K562 (cell line): ENCODE data around the gene APPBP2. TPM values are rescaled to one million over a fixed set of nuclear protein-coding genes. Genes with fewer than 3 reads are reported as not detected.

Experiments used
- ATAC-seq: fragments of 200-7000 bp; cut with Tn5 transposase; 3 replicates; pipeline ENCODE4 v1.9.1; 2020; ENCODE audit warnings: moderate library complexity
- BruUV-seq: library from RNA; stranded (reverse); fragments of 400-500 nt; replicated peaks from 2 replicates; lab custom pipeline; 2021; lab: Mats Ljungman, UMichigan
- CTCF ChIA-PET: fragments of 300-600 bp; formaldehyde crosslinking; extraction: SDS; loops from one replicate; lab custom pipeline; 2021; ENCODE audit warnings: low intra/inter-chr PET ratio; lab: Yijun Ruan, JAX
- POLR2A ChIA-PET: fragments of 300-600, 350-650 bp; sonication (Branson Sonifier 250); formaldehyde crosslinking; extraction: SDS; loops from one replicate; lab custom pipeline; 2021; ENCODE audit warnings: antibody characterized with exemption, inconsistent platforms; lab: Yijun Ruan, JAX
- DNase-seq, 4 experiments: peaks; one replicate each; pipeline versions ENCODE4 v3.0.0 to v3.0.0-alpha.2; 2011 to 2018; ENCODE audit warnings: low spot score in 3 of 4, mixed read lengths in 3 of 4; ENCODE audit errors: extremely low read depth in 1 of 4
- FAIRE-seq: peaks from 2 replicates; lab custom pipeline; 2011; peaks lifted over from hg19 to GRCh38; lab: Jason Lieb, UNC
- H2AFZ ChIP-seq: 2 replicates; pipeline ENCODE4 v1.6.0; 2011; ENCODE audit warnings: low read depth, low read length, control low read depth, inconsistent platforms
- H3K27ac ChIP-seq: fragments of 200-600 bp; 3 replicates; pipeline ENCODE4 v1.8.0; 2011; ENCODE audit warnings: low read depth, mild to moderate bottlenecking, control low read depth, inconsistent platforms, low read length, moderate library complexity, mixed read lengths; ENCODE audit errors: extremely low read depth
- H3K27me3 ChIP-seq, 2 experiments: fragments of 300-600 bp in 1 of 2; 2 replicates in 1 of 2; 3 replicates in 1 of 2; pipeline versions ENCODE4 v1.6.0 to v1.8.0; 2011; ENCODE audit warnings: inconsistent platforms in 2 of 2, low read length in 2 of 2, mild to moderate bottlenecking in 1 of 2, mixed read lengths in 1 of 2, moderate library complexity in 1 of 2; ENCODE audit not compliant: control insufficient read depth in 2 of 2, insufficient read depth in 2 of 2
- H3K36me3 ChIP-seq: fragments of 300-600 bp; 3 replicates; pipeline ENCODE4 v1.8.0; 2011; ENCODE audit warnings: mild to moderate bottlenecking, low read length, inconsistent platforms; ENCODE audit not compliant: control insufficient read depth, insufficient read depth
- H3K4me1 ChIP-seq, 2 experiments: fragments of 200-600 bp in 1 of 2; replicated peaks in 1 of 2; 2 replicates in 1 of 2; 3 replicates in 1 of 2; pipeline versions ENCODE4 v1.5.1 to v1.8.0; 2011; ENCODE audit warnings: inconsistent platforms in 2 of 2, low read length in 2 of 2, mild to moderate bottlenecking in 1 of 2, mixed read lengths in 1 of 2, moderate library complexity in 1 of 2; ENCODE audit not compliant: control insufficient read depth in 2 of 2, insufficient read depth in 2 of 2
- H3K4me2 ChIP-seq: 2 replicates; pipeline ENCODE4 v1.6.1; 2011; ENCODE audit warnings: low read length, control low read depth, inconsistent platforms, mixed read lengths; ENCODE audit not compliant: insufficient read depth
- H3K4me3 ChIP-seq: fragments of 200-600 bp; sonication (generic), shearing (Covaris generic); 2 replicates; pipeline ENCODE4 v1.5.1; 2016; ENCODE audit warnings: control low read depth, inconsistent platforms
- H3K79me2 ChIP-seq: fragments of 200-600 bp; 3 replicates; pipeline ENCODE4 v1.8.0; 2011; ENCODE audit warnings: low read length, inconsistent platforms; ENCODE audit not compliant: control insufficient read depth, insufficient read depth
- H3K9ac ChIP-seq, 2 experiments: 2 replicates each; pipeline versions ENCODE4 v1.6.0 to v1.6.1; 2011; ENCODE audit warnings: low read depth in 2 of 2, low read length in 2 of 2, control low read depth in 1 of 2, inconsistent platforms in 1 of 2, mild to moderate bottlenecking in 1 of 2, mixed read lengths in 1 of 2; ENCODE audit not compliant: insufficient read depth in 1 of 2
- H3K9me1 ChIP-seq: one replicate; pipeline ENCODE4 v1.6.0; 2011; ENCODE audit warnings: inconsistent platforms, mild to moderate bottlenecking, low read length, moderate library complexity; ENCODE audit not compliant: control insufficient read depth, insufficient read depth
- H3K9me3 ChIP-seq: replicated peaks from 2 replicates; pipeline ENCODE4 v1.5.1; 2011; ENCODE audit warnings: low read depth, low read length, inconsistent platforms; ENCODE audit not compliant: control insufficient read depth, insufficient read depth
- H4K20me1 ChIP-seq: replicated peaks from 2 replicates; pipeline ENCODE4 v1.6.1; 2011; ENCODE audit warnings: low read length, inconsistent platforms, mixed read lengths; ENCODE audit not compliant: control insufficient read depth, insufficient read depth
- C11orf30 ChIP-seq: fragments of 450-650 bp; IDR thresholded peaks from 2 replicates; pipeline ENCODE4 v1.6.1; 2016; ENCODE audit warnings: low read depth, mild to moderate bottlenecking
- EWSR1 ChIP-seq: fragments of 450-650 bp; IDR thresholded peaks from 2 replicates; pipeline ENCODE4 v1.6.1; 2018; ENCODE audit warnings: borderline replicate concordance, mild to moderate bottlenecking, low read depth, moderate library complexity; ENCODE audit not compliant: partially characterized antibody
- HDAC1 ChIP-seq, 2 experiments: fragments of 450-650 bp; IDR thresholded peaks; 2 replicates each; pipeline ENCODE4 v1.6.1; 2016 to 2017; ENCODE audit warnings: inconsistent platforms in 1 of 2, mild to moderate bottlenecking in 1 of 2, moderate library complexity in 1 of 2
- HDAC3 ChIP-seq: fragments of 450-650 bp; IDR thresholded peaks from 2 replicates; pipeline ENCODE4 v1.6.1; 2018; ENCODE audit warnings: borderline replicate concordance, mild to moderate bottlenecking, moderate library complexity; ENCODE audit not compliant: partially characterized antibody
- KDM1A ChIP-seq, 2 experiments: fragments of 450-650 bp; IDR thresholded peaks; 2 replicates each; pipeline ENCODE4 v1.6.1; 2016; ENCODE audit warnings: mild to moderate bottlenecking in 2 of 2
- ZNF384 ChIP-seq: IDR thresholded peaks from 2 replicates; pipeline ENCODE4 v1.6.1; 2012; ENCODE audit warnings: low read depth, low read length, improper control_type of control experiment
- ZNF436 ChIP-seq: fragments of 250-450, 450-650 bp; sonication (Bioruptor Pico); formaldehyde crosslinking; IDR thresholded peaks from 2 replicates; pipeline ENCODE4 v1.7.0; 2020; ENCODE audit warnings: mild to moderate bottlenecking
- WGBS: fragments of 100-300 bp; shearing (Covaris generic); methylation state at CpG from one replicate; pipeline ENCODE4 v1.1.6; 2016; ENCODE audit warnings: low coverage, mixed read lengths; ENCODE audit not compliant: insufficient coverage; ENCODE audit errors: missing lambda C conversion rate; 5-methylcytosine and 5-hydroxymethylcytosine counted together
- in situ Hi-C: fragments of 300-500 bp; cut with MboI; formaldehyde crosslinking; loops from 4 replicates; pipeline ENCODE4 v1.15.0; 2018; ENCODE audit warnings: inconsistent platforms, mixed read lengths
- intact Hi-C: fragments of 100-400 bp; cut with micrococcal nuclease; formaldehyde crosslinking; loops from 2 replicates; pipeline ENCODE4 v1.14.2; 2022
- polyA plus RNA-seq, 8 experiments: library from polyadenylated mRNA; depleted of rRNA in 4 of 8; stranded (reverse) in 5 of 8; unstranded in 3 of 8; fragments of >200 nt; fragmentation: Nextera tagmentation in 2 of 8; fragmentation: Illumina TruSeq in 1 of 8; extraction: Ambion mirVana in 2 of 8; extraction: Trizol in 1 of 8; gene quantifications; 2 replicates each; pipeline versions ENCODE4 v1.2.1 to v1.2.3, GENCODE V29; 2011 to 2014; ENCODE audit warnings: inconsistent platforms in 1 of 8, missing spikeins in 1 of 8
- total RNA-seq, 7 experiments: library from RNA; depleted of rRNA in 6 of 7; stranded (reverse); fragments of >200 nt in 6 of 7; fragmentation: Illumina TruSeq in 2 of 7; extraction: Trizol in 2 of 7; gene quantifications; 2 replicates each; pipeline versions ENCODE4 v1.2.1 to v1.2.3, GENCODE V29; 2011 to 2021; ENCODE audit warnings: low replicate concordance in 1 of 7
- TF ChIP-seq, protein P1 (sequence below), 3 experiments: fragments of 200-800 bp in 1 of 3; fragments of 250-450 bp in 1 of 3; fragments of 450-650 bp in 1 of 3; sonication (Bioruptor Pico) in 1 of 3; sonication (Bioruptor generic) in 1 of 3; formaldehyde crosslinking in 1 of 3; IDR thresholded peaks; 2 replicates each; pipeline versions ENCODE4 v1.6.1 to v1.8.0; 2016 to 2022; ENCODE audit warnings: mild to moderate bottlenecking in 2 of 3, missing genetic modification characterization in 2 of 3, missing compliant biosample characterization in 1 of 3, moderate library complexity in 1 of 3

Gene APPBP2
- total and polyA plus RNA-seq, 9 of the 15 experiments (the other 6 are each of a cell fraction or from before 2014, with no cell fraction given) = 2.7 to 16.8 (median 6.9) TPM

DNA sequence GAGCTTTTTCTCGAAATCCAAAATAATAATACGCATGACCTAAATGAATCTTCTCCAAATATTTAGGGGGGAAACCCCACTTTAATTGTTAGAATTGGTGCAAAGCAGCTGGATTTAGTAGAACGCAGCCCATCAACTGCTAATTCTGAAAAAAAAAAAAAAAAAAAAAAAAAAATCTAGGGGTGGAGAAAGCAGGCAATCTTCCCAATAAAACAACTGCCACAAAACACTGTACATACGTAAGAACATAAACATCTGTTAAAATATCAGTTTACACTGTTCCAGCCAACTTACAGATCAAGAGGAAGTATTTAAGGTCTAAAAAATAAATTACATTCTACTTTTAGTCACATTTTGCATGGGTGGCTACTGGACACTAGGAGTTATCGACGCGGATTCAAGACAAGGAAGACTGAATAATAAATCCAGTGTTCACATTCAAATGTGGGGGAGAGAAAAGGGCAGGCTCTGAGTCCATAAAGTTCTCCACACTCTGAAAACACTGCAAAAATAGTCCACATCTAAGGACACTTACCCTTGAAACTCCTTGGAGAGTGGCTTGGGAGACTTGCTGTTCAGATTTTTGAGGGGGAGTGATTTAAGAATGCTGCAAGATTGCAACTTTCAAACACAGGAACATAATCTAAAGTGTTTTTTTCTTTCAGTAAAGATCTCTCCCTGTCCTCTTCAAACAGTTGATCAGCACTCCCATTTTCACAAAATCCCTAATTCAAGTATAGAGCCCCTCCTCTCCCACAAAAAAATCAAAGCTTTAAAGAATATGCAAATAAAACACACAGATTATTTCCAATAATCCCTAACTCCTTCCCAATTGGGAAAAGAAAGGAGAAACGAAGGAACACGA is 1.3 kb downstream of the APPBP2 start:
- Histone ChIP-seq H3K4me3 (peak overlapping the region; percentile 96), H3K9ac (peak overlapping the region; percentile 86 to 96; a peak in 3 of 4 replicates), H3K9me1 (no peaks in the 10 kb centered on the region), H3K36me3 (peaks cover 14% of the 10 kb centered on the region; the same call in 1 of the 3 replicates), H3K9me3 (no peaks in the 10 kb centered on the region), H3K4me2 (peak overlapping the region; percentile 95), H4K20me1 (0 out of 2 replicates have a peak, but pooled peaks cover 4% of the 10 kb centered on the region), H2AFZ (peak overlapping the region; percentile 98; the same call in 1 of the 2 replicates), H3K79me2 (peaks cover 66% of the 10 kb centered on the region), H3K27me3 (no peaks in the 10 kb centered on the region), H3K27ac (peak overlapping the region; percentile 90; the same call in 2 of the 3 replicates), H3K4me1 (no peaks in the 10 kb centered on the region)
- ChIA-PET CTCF (no interaction called here), POLR2A (interaction anchor here (0.6 to 2.0 kb wide), 3 partner anchors 10 to 72 kb away, joined by 3 to 6 read pairs (median 3); no protein-coding TSS in a partner anchor)
- peak in 1 of 4 experiments; percentile 12 for DNase-seq
- intact Hi-C loops (loop anchor here (5.0 kb wide), 1 partner anchor 78 kb away; the partner anchor contains the start of gene PPM1D), in situ Hi-C loops (no loop called here)
- 10% methylated on average over 9 of the region's 9 CpGs for whole genome bisulfite sequencing
- peak; percentile 29 for FAIRE-seq
- TSS peak; percentile 54 for BruUV-seq
- no peak for ATAC-seq
- TF ChIP-seq ZNF436 (CRISPR knock-in tag) = no peak
- TF ChIP-seq EWSR1 = peak; percentile 46
- TF ChIP-seq ZNF384 = peak; percentile 34
- TF ChIP-seq KDM1A (IDR thresholded peaks at IDR 0.05) = peak; percentile 67 to 80
- no peak for TF ChIP-seq HDAC3
- 0 out of 2 replicates have a peak, but pooled peaks have one; percentile 3 for TF ChIP-seq C11orf30
- TF ChIP-seq, protein P1, sequence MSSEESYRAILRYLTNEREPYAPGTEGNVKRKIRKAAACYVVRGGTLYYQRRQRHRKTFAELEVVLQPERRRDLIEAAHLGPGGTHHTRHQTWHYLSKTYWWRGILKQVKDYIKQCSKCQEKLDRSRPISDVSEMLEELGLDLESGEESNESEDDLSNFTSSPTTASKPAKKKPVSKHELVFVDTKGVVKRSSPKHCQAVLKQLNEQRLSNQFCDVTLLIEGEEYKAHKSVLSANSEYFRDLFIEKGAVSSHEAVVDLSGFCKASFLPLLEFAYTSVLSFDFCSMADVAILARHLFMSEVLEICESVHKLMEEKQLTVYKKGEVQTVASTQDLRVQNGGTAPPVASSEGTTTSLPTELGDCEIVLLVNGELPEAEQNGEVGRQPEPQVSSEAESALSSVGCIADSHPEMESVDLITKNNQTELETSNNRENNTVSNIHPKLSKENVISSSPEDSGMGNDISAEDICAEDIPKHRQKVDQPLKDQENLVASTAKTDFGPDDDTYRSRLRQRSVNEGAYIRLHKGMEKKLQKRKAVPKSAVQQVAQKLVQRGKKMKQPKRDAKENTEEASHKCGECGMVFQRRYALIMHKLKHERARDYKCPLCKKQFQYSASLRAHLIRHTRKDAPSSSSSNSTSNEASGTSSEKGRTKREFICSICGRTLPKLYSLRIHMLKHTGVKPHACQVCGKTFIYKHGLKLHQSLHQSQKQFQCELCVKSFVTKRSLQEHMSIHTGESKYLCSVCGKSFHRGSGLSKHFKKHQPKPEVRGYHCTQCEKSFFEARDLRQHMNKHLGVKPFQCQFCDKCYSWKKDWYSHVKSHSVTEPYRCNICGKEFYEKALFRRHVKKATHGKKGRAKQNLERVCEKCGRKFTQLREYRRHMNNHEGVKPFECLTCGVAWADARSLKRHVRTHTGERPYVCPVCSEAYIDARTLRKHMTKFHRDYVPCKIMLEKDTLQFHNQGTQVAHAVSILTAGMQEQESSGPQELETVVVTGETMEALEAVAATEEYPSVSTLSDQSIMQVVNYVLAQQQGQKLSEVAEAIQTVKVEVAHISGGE (CRISPR knock-in tag; IDR thresholded peaks at IDR 0.05) = peak in 1 of 3 experiments; percentile 66; a peak in 2 of 6 replicates
- 0 out of 4 replicates have a peak, but pooled peaks of 1 of the 2 experiments have one; percentile 49 for TF ChIP-seq HDAC1 (IDR thresholded peaks at IDR 0.05)
